Measurements from ENCODE around the gene SF1.
"Not testable (repeated sequence)": the region's sequence is repeated elsewhere in the genome, so short reads cannot be mapped to it uniquely, and the experiment has no call there.

SF1 gene, protein sequence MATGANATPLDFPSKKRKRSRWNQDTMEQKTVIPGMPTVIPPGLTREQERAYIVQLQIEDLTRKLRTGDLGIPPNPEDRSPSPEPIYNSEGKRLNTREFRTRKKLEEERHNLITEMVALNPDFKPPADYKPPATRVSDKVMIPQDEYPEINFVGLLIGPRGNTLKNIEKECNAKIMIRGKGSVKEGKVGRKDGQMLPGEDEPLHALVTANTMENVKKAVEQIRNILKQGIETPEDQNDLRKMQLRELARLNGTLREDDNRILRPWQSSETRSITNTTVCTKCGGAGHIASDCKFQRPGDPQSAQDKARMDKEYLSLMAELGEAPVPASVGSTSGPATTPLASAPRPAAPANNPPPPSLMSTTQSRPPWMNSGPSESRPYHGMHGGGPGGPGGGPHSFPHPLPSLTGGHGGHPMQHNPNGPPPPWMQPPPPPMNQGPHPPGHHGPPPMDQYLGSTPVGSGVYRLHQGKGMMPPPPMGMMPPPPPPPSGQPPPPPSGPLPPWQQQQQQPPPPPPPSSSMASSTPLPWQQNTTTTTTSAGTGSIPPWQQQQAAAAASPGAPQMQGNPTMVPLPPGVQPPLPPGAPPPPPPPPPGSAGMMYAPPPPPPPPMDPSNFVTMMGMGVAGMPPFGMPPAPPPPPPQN

GRCh38 chr11:64778473-64779298 lies at the start of gene SF1:
Gene SF1 (minus strand): TSS chr11:64778542. CDS start chr11:64778392, 150 bp downstream.
- Histone ChIP-seq H3K9me3 (ENCODE audit: control insufficient read depth in 2 of 2, low read length in 2 of 2) (no peaks in the 10 kb centered on the region), H3K27ac (ENCODE audit: low read length) (peak within 1 kb of the TSS; percentile 93), H3K4me1 (ENCODE audit: control insufficient read depth, insufficient read depth, low read length) (peaks cover 18% of the 10 kb centered on the region), H3K4me3 (ENCODE audit: low read length in 2 of 2) (peak within 1 kb of the TSS; percentile 95 to 98), H3K36me3 (ENCODE audit: control insufficient read depth in 2 of 2, insufficient read depth in 2 of 2, low read length in 2 of 2) (peaks cover 17 to 30% of the 10 kb centered on the region in 2 donors), H3K27me3 (ENCODE audit: control insufficient read depth in 1 of 2, insufficient read depth in 2 of 2, low read length in 2 of 2) (no peaks in the 10 kb centered on the region), H3K9ac (ENCODE audit: low read length in 2 of 2) (peak within 1 kb of the TSS; percentile 86 to 89)

DNA sequence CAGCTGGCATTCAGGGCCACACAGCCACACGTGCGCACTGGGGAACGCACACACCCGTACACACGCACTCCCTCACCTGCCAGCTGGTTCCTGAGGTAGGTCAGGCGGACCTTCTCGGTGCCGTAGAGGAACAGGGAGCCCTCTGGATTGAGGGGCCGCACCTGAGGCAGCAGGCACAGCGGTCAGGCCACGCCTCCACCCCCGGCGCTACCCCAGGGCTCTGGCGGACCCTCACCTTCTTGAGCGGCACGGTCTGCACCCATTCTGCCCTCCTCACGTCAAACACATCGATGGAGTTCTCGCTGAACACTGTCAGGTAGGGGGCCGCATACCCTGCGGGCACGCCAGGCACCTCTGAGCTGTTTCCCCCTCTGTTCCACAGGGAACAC lies 49.1 kb upstream of the SF1 start:
- Histone ChIP-seq H3K9ac (ENCODE audit: low read length in 2 of 2) (no peak overlapping the region), H3K27me3 (ENCODE audit: control insufficient read depth in 1 of 2, insufficient read depth in 2 of 2, low read length in 2 of 2) (no peaks in the 10 kb centered on the region), H3K4me1 (ENCODE audit: control insufficient read depth, insufficient read depth, low read length) (no peaks in the 10 kb centered on the region), H3K4me3 (ENCODE audit: low read length in 2 of 2) (no peak overlapping the region), H3K36me3 (ENCODE audit: control insufficient read depth in 2 of 2, insufficient read depth in 2 of 2, low read length in 2 of 2) (no peaks in the 10 kb centered on the region), H3K27ac (ENCODE audit: low read length) (no peak overlapping the region), H3K9me3 (ENCODE audit: control insufficient read depth in 2 of 2, low read length in 2 of 2) (no peaks in the 10 kb centered on the region)

DNA sequence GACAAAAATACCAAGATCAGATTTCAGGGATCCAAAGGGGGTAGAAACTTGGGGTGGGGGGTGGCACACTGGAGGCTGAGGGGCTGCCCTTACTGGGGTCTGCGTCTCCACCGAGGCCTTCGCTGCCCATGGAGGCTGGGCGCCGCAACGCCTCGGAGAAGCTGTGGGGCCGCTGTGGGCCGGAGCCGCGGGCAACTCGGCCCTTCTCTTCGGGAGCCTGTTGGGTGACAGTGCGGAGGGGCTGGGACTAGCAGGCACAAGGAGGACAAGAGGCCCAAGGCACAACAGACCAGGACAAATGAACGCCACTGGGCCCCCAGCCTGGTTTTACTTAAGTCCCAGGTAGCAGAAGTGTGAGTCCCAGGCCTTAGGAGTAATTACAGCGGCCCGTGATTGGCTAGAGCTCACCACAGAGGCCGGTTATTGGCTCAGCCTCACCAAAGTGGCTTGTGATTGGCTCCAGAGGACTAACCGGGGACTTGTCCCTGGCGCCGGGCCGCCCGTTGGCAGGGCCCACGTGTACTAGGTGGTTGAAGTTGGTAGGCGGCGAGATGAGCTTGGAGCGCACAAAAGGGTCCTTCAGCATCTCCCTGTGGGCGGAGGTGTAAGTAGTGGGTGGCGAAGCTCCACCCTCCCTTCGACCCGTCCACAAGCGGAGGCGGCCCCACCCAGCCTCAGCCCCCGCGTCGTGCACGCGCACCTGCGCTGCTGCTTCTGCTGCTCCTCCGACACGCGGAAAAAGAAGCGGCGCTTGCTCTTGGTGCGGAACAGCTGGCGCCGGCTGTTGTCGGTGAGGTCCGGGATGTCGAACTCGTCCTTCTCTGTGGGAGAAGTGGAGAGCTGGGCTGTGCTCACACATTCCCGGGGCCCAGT lies 48.5 kb upstream of the SF1 start:
- H3K27ac ChIP-seq (ENCODE audit: low read length) = no peak overlapping the region
- H3K9ac ChIP-seq (ENCODE audit: low read length in 2 of 2) = no peak overlapping the region
- H3K4me1 ChIP-seq (ENCODE audit: control insufficient read depth, insufficient read depth, low read length) = no peaks in the 10 kb centered on the region
- H3K4me3 ChIP-seq (ENCODE audit: low read length in 2 of 2) = no peak overlapping the region
- H3K36me3 ChIP-seq (ENCODE audit: control insufficient read depth in 2 of 2, insufficient read depth in 2 of 2, low read length in 2 of 2) = no peaks in the 10 kb centered on the region
- H3K27me3 ChIP-seq (ENCODE audit: control insufficient read depth in 1 of 2, insufficient read depth in 2 of 2, low read length in 2 of 2) = no peaks in the 10 kb centered on the region
- no peaks in the 10 kb centered on the region for H3K9me3 ChIP-seq (ENCODE audit: control insufficient read depth in 2 of 2, low read length in 2 of 2)

DNA sequence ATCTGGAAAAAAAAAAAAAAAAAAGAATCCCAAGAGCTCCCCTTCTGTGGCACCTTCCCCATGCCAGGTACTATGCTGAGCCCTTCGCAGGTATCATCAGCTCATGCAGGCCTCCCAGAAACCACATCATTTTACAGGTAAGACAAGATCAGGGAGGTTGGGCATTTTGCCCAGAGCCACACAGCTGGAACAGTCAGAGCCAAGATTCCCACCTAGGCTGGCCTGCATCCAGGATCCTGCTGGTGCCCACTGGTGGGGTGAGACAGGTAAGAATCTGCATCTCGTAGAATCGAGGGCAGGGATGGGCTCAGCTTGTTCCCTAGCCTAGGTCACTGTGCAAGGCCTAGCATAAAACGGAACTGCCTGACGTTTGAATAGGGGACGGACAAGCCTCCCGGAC lies 47.7 kb upstream of the SF1 start:
- no peaks in the 10 kb centered on the region for H3K9me3 ChIP-seq (ENCODE audit: control insufficient read depth in 2 of 2, low read length in 2 of 2)
- H3K27ac ChIP-seq (ENCODE audit: low read length) = no peak overlapping the region
- H3K9ac ChIP-seq (ENCODE audit: low read length in 2 of 2) = no peak overlapping the region
- no peaks in the 10 kb centered on the region for H3K36me3 ChIP-seq (ENCODE audit: control insufficient read depth in 2 of 2, insufficient read depth in 2 of 2, low read length in 2 of 2)
- H3K4me1 ChIP-seq (ENCODE audit: control insufficient read depth, insufficient read depth, low read length) = no peaks in the 10 kb centered on the region
- H3K27me3 ChIP-seq (ENCODE audit: control insufficient read depth in 1 of 2, insufficient read depth in 2 of 2, low read length in 2 of 2) = no peaks in the 10 kb centered on the region
- H3K4me3 ChIP-seq (ENCODE audit: low read length in 2 of 2) = no peak overlapping the region

- H3K27ac ChIP-seq (ENCODE audit: low read length) = no peak overlapping the region
- no peaks in the 10 kb centered on the region for H3K4me1 ChIP-seq (ENCODE audit: control insufficient read depth, insufficient read depth, low read length)
- H3K36me3 ChIP-seq (ENCODE audit: control insufficient read depth in 2 of 2, insufficient read depth in 2 of 2, low read length in 2 of 2) = no peaks in the 10 kb centered on the region
- H3K9ac ChIP-seq (ENCODE audit: low read length in 2 of 2) = no peak overlapping the region
- H3K4me3 ChIP-seq (ENCODE audit: low read length in 2 of 2) = no peak overlapping the region
- H3K9me3 ChIP-seq (ENCODE audit: control insufficient read depth in 2 of 2, low read length in 2 of 2) = no peaks in the 10 kb centered on the region
- H3K27me3 ChIP-seq (ENCODE audit: control insufficient read depth in 1 of 2, insufficient read depth in 2 of 2, low read length in 2 of 2) = no peaks in the 10 kb centered on the region
Observed at GRCh38 chr11:64823568-64824119, 45.3 kb upstream of the SF1 start.

DNA sequence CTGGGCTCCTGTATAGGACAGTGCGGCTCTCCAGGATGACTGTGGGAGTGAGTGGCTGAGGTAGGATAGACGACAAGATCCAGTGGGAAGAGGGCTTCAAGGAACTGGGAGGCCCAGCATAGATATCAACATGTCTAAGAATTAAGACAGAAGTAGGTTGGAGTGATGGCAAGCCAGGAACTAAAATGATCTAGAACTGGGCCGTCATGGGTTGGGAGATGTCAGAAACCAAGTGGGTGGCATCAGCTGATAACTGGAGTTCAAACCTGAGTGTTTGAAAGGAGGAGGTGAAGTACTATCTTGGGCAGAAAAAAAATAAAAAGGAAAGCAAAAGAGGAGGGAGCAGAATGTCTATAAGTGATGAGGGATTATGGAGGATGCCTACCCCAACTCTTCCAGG lies 39.1 kb upstream of the SF1 start:
- Histone ChIP-seq H3K4me1 (ENCODE audit: control insufficient read depth, insufficient read depth, low read length) (no peaks in the 10 kb centered on the region), H3K4me3 (ENCODE audit: low read length in 2 of 2) (no peak overlapping the region), H3K27ac (ENCODE audit: low read length) (no peak overlapping the region), H3K9me3 (ENCODE audit: control insufficient read depth in 2 of 2, low read length in 2 of 2) (no peaks in the 10 kb centered on the region), H3K36me3 (ENCODE audit: control insufficient read depth in 2 of 2, insufficient read depth in 2 of 2, low read length in 2 of 2) (no peaks in the 10 kb centered on the region), H3K9ac (ENCODE audit: low read length in 2 of 2) (no peak overlapping the region), H3K27me3 (ENCODE audit: control insufficient read depth in 1 of 2, insufficient read depth in 2 of 2, low read length in 2 of 2) (no peaks in the 10 kb centered on the region)

DNA sequence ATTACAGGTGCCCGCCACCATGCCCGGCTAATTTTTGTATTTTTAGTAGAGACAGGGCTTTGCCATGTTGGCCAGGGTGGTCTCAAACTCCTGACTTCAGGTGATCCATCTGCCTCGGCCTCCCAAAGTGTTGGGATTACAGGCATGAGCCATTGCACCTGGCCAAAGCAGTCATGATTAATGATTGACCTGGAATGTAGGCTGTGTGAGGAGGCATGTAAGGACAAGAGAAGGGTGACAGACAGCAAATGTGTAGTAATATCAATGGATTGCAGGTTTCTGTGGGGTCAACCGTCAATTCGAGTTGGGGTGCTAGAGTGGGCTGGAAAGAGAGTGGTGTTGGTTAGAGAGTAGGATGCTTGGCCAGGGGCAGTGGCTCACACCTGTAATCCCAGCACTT lies 37.1 kb upstream of the SF1 start:
- H3K4me1 ChIP-seq (ENCODE audit: control insufficient read depth, insufficient read depth, low read length); H3K27me3 ChIP-seq (ENCODE audit: control insufficient read depth in 1 of 2, insufficient read depth in 2 of 2, low read length in 2 of 2); H3K4me3 ChIP-seq (ENCODE audit: low read length in 2 of 2); H3K9me3 ChIP-seq (ENCODE audit: control insufficient read depth in 2 of 2, low read length in 2 of 2); H3K36me3 ChIP-seq (ENCODE audit: control insufficient read depth in 2 of 2, insufficient read depth in 2 of 2, low read length in 2 of 2); H3K9ac ChIP-seq (ENCODE audit: low read length in 2 of 2); H3K27ac ChIP-seq (ENCODE audit: low read length): not testable (repeated sequence)

- Histone ChIP-seq H3K27me3 (ENCODE audit: control insufficient read depth in 1 of 2, insufficient read depth in 2 of 2, low read length in 2 of 2) (no peaks in the 10 kb centered on the region), H3K27ac (ENCODE audit: low read length) (no peak overlapping the region), H3K9me3 (ENCODE audit: control insufficient read depth in 2 of 2, low read length in 2 of 2) (no peaks in the 10 kb centered on the region), H3K4me1 (ENCODE audit: control insufficient read depth, insufficient read depth, low read length) (peaks cover 9% of the 10 kb centered on the region), H3K36me3 (ENCODE audit: control insufficient read depth in 2 of 2, insufficient read depth in 2 of 2, low read length in 2 of 2) (no peaks in the 10 kb centered on the region), H3K9ac (ENCODE audit: low read length in 2 of 2) (no peak overlapping the region), H3K4me3 (ENCODE audit: low read length in 2 of 2) (no peak overlapping the region)
Observed at GRCh38 chr11:64814712-64815187, 36.4 kb upstream of the SF1 start.

DNA sequence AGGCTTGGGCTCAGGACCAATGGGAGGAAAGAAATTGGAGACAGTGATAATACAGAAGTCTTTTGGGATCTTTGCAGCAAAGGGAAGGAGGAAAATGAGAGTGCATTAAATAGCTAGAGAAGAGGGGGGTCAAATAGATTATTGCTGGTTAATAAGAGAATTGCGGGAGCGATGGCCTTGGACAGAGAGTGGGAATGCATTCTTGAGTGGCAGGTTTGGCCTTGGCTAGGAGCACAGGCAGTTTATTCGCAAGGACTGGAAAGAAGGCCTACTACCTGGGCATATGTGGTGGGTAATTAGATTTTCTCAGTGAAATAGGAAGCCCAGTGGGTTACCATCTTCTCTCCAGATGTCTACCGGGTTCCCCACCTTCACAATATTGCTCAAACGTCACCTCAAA lies 35.5 kb upstream of the SF1 start:
- Histone ChIP-seq H3K4me3 (ENCODE audit: low read length in 2 of 2) (no peak overlapping the region), H3K4me1 (ENCODE audit: control insufficient read depth, insufficient read depth, low read length) (peaks cover 16% of the 10 kb centered on the region), H3K36me3 (ENCODE audit: control insufficient read depth in 2 of 2, insufficient read depth in 2 of 2, low read length in 2 of 2) (no peaks in the 10 kb centered on the region), H3K9ac (ENCODE audit: low read length in 2 of 2) (no peak overlapping the region), H3K9me3 (ENCODE audit: control insufficient read depth in 2 of 2, low read length in 2 of 2) (no peaks in the 10 kb centered on the region), H3K27me3 (ENCODE audit: control insufficient read depth in 1 of 2, insufficient read depth in 2 of 2, low read length in 2 of 2) (no peaks in the 10 kb centered on the region), H3K27ac (ENCODE audit: low read length) (no peak overlapping the region)

- Histone ChIP-seq H3K36me3 (ENCODE audit: control insufficient read depth in 2 of 2, insufficient read depth in 2 of 2, low read length in 2 of 2) (peaks cover 7 to 9% of the 10 kb centered on the region in 2 donors), H3K9ac (ENCODE audit: low read length in 2 of 2) (no peak overlapping the region), H3K27ac (ENCODE audit: low read length) (no peak overlapping the region), H3K4me3 (ENCODE audit: low read length in 2 of 2) (peak overlapping the region; percentile 49 to 79), H3K9me3 (ENCODE audit: control insufficient read depth in 2 of 2, low read length in 2 of 2) (no peaks in the 10 kb centered on the region), H3K27me3 (ENCODE audit: control insufficient read depth in 1 of 2, insufficient read depth in 2 of 2, low read length in 2 of 2) (no peaks in the 10 kb centered on the region), H3K4me1 (ENCODE audit: control insufficient read depth, insufficient read depth, low read length) (peaks cover 18% of the 10 kb centered on the region)
Observed at GRCh38 chr11:64810891-64811272, 32.5 kb upstream of the SF1 start.

All from stomach smooth muscle (tissue), 2 donors.